ENCODE data around the gene ALOXE3. TPM values are rescaled to one million over a fixed set of nuclear protein-coding genes. Genes with fewer than 3 reads are reported as not detected.

The ALOXE3 gene
- total and polyA plus RNA-seq, 4 experiments from 2014 or later: 0.20 to 0.33 (median 0.32) TPM; not detected in 1

DNA sequence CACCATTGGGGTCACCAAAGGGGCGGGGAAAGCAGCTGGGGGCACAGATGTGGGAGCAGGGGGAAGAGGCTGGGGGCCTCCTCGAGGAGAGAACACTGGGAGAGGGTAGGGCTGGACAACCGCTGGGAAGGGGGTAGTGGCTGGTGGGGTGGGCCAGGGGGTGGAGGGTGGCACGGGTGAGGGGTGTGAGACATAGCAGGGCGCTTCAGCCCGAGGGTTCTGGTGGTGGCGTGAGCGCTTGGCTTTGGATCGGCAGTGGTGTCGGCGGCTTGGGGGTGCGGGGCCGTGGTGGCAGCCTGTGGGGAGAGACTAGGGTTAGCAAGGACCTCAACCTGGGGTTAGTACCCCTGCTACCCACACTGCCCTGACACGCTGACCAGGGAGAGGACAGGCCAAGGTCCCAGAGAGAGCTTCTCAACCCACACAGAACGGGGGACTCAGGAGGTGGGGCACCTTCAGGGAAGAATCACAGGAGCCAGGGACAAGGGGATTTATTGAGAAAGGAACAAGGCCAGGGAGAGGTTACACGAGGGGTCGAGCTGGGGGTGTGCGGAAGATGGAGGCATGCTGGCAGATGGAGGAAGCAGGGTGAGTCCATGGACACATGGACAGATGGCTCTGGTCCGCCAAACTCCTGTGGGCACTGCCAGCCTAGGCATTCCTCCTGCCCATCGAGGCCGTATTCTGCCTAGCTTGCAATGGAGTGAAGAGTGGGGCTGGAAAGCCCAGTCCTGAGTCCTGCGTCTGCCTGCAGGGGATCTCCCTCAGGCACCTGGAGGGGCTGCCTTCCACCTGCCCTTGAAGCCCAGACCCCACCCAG lies 25.5 kb upstream of the ALOXE3 start:
- Histone ChIP-seq H3K4me1 (ENCODE audit: insufficient read depth, low read length) (peaks cover 10% of the 10 kb centered on the region), H3K4me3 (ENCODE audit: low read length in 2 of 2) (no peak overlapping the region), H3K9me3 (ENCODE audit: control insufficient read depth in 1 of 2, low read length in 2 of 2) (no peaks in the 10 kb centered on the region), H3K36me3 (ENCODE audit: insufficient read depth, low read length) (peaks cover 81% of the 10 kb centered on the region), H3K27me3 (ENCODE audit: insufficient read depth, low read length) (no peaks in the 10 kb centered on the region), H3K27ac (ENCODE audit: low read depth, low read length) (no peak overlapping the region)
- peaks cover 3 to 8% (median 5%) of the 10 kb centered on the region in 4 donors for H3K4me1 Mint-ChIP-seq
- peak overlapping the region in 2 of 8 donors; percentile 58 to 65 for H3K4me3 Mint-ChIP-seq
- peaks cover 0 to 33% (median 0%) of the 10 kb centered on the region in 8 donors for H3K9me3 Mint-ChIP-seq
- H3K27ac Mint-ChIP-seq: peak overlapping the region; percentile 36 to 92 (median 73)
- H3K36me3 Mint-ChIP-seq: peaks cover 44 to 66% of the 10 kb centered on the region in 2 donors
- H3K27me3 Mint-ChIP-seq: no peaks in the 10 kb centered on the region
- intact Hi-C loops (cut with micrococcal nuclease): no loop called here
- CTCF ChIA-PET (ENCODE audit: partially characterized antibody): interaction anchor here (0.6 kb wide), 1 partner anchor 104 kb away, joined by 3 read pairs; the partner anchor contains the start of gene CTC1
- POLR2A ChIA-PET (ENCODE audit: partially characterized antibody): interaction anchor here (1.1 to 23.4 kb wide), 3 partner anchors 12 to 79 kb away, joined by 3 to 1074 read pairs (median 237); partner anchors contain the start of genes BORCS6, PER1, TMEM107 and VAMP2
- peak in 3 of 5 donors; percentile 27 to 41 (median 38) for DNase-seq

DNA sequence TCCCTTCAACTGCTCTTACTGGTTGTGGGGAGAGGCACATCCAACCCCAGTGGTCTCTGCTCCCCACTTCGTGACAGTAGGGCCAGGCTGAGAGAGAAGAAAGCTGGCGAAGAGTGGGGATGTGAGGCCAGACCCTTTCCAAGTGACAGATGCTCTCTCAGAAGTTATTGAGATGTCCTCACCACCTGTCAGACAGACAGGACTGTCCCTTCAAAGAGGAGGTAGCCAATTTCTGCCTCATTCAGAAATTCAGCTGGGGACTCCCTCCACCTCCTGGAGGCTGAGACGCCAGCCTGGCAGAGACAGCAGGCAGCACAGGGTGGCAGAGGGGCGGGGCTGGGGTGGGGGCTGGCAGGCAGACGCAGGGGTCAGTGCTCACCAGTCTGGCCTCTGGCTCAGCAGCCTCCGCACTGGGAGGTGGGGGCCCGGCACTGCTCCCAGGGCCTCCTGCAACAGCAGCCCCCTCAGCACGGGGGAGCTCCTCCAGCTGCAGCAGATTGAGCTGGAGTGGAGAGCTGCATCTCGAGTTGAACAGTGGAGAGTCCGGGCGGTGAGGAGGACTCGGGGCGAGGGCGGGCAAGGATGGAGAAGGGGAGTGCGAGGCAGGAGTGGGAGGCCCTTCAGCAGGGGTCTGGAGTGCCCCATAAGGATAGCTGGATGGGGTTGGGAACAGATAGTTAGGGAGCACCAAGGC lies 24.7 kb upstream of the ALOXE3 start:
- peak in 2 of 5 donors; percentile 22 to 28 for DNase-seq
- H3K9me3 ChIP-seq (ENCODE audit: control insufficient read depth in 1 of 2, low read length in 2 of 2): no peaks in the 10 kb centered on the region
- no peaks in the 10 kb centered on the region for H3K27me3 ChIP-seq (ENCODE audit: insufficient read depth, low read length)
- Mint-ChIP-seq H3K9me3 (peaks cover 0 to 26% (median 0%) of the 10 kb centered on the region in 8 donors), H3K36me3 (peaks cover 39 to 59% of the 10 kb centered on the region in 2 donors), H3K27me3 (no peaks in the 10 kb centered on the region), H3K27ac (peak overlapping the region in 4 of 7 donors; percentile 24 to 92 (median 63)), H3K4me3 (peak overlapping the region in 2 of 8 donors; percentile 25), H3K4me1 (peaks cover 3 to 8% (median 4%) of the 10 kb centered on the region in 4 donors)
- H3K4me3 ChIP-seq (ENCODE audit: low read length in 2 of 2): no peak overlapping the region
- peaks cover 15% of the 10 kb centered on the region for H3K4me1 ChIP-seq (ENCODE audit: insufficient read depth, low read length)
- ChIA-PET CTCF (ENCODE audit: partially characterized antibody) (interaction anchor here (0.6 to 6.2 kb wide), 2 partner anchors 13 to 105 kb away, joined by 3 to 93 read pairs; partner anchors contain the start of gene CTC1), POLR2A (ENCODE audit: partially characterized antibody) (interaction anchor here (1.1 to 23.4 kb wide), 3 partner anchors 13 to 80 kb away, joined by 3 to 1074 read pairs (median 237); partner anchors contain the start of genes BORCS6, PER1, TMEM107 and VAMP2)
- H3K27ac ChIP-seq (ENCODE audit: low read depth, low read length): no peak overlapping the region
- H3K36me3 ChIP-seq (ENCODE audit: insufficient read depth, low read length): peaks cover 73% of the 10 kb centered on the region
- intact Hi-C loops (cut with micrococcal nuclease): no loop called here

DNA sequence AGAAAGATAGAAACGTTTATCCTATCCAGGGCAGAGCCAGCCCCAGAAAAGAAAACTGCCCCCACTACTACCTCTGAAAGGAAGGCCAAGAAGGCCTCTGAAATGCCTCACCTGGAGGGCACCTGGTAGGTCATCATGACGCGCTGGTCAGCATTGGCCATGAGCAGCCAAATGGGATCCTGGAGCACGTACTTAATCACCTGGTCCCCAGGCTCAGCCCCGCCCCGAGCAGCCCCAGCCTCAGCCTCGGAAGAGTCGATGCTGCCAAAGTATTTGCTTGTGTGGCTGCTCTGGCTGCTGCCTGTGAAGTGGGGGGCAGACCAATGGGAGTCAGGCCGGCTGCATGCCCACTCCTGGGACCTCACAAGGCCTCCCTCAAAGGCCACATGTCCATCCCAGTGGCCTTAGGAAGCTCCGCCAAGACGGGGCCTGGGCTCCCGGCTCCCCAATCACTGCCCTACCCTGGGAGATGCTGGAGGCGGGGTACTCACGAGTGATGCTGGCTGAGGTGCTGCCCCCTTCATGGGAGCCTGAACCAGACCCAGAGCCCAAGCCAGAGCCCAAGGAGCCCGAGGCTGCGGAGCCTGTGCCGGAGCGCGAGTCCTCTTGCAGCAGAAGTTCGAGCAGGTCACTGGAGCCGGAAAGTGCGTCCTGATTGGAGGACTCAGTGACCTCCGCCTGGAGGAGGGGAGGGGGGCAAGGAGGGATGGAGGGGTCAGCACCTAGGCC lies 24.0 kb upstream of the ALOXE3 start:
- Histone ChIP-seq H3K36me3 (ENCODE audit: insufficient read depth, low read length) (peaks cover 66% of the 10 kb centered on the region), H3K4me3 (ENCODE audit: low read length in 2 of 2) (no peak overlapping the region), H3K27ac (ENCODE audit: low read depth, low read length) (no peak overlapping the region), H3K4me1 (ENCODE audit: insufficient read depth, low read length) (peaks cover 20% of the 10 kb centered on the region), H3K9me3 (ENCODE audit: control insufficient read depth in 1 of 2, low read length in 2 of 2) (no peaks in the 10 kb centered on the region), H3K27me3 (ENCODE audit: insufficient read depth, low read length) (no peaks in the 10 kb centered on the region)
- peak in 2 of 5 donors; percentile 14 to 26 for DNase-seq
- ChIA-PET POLR2A (ENCODE audit: partially characterized antibody) (interaction anchor here (2.0 to 23.4 kb wide), 6 partner anchors 14 to 105 kb away, joined by 7 to 1074 read pairs (median 64); partner anchors contain the start of genes BORCS6, CTC1, PER1 and TMEM107), CTCF (ENCODE audit: partially characterized antibody) (interaction anchor here (0.9 to 6.2 kb wide), 7 partner anchors 8 to 159 kb away, joined by 3 to 93 read pairs (median 5); partner anchors contain the start of gene ALOXE3)
- H3K36me3 Mint-ChIP-seq: peaks cover 34 to 54% of the 10 kb centered on the region in 2 donors
- intact Hi-C loops (cut with micrococcal nuclease): no loop called here
- peak overlapping the region in 6 of 7 donors; percentile 42 to 89 (median 76) for H3K27ac Mint-ChIP-seq
- H3K9me3 Mint-ChIP-seq: peaks cover 0 to 26% (median 0%) of the 10 kb centered on the region in 8 donors
- H3K27me3 Mint-ChIP-seq: no peaks in the 10 kb centered on the region
- peak overlapping the region in 1 of 8 donors; percentile 25 for H3K4me3 Mint-ChIP-seq
- H3K4me1 Mint-ChIP-seq: peaks cover 0 to 8% (median 3%) of the 10 kb centered on the region in 4 donors

DNA sequence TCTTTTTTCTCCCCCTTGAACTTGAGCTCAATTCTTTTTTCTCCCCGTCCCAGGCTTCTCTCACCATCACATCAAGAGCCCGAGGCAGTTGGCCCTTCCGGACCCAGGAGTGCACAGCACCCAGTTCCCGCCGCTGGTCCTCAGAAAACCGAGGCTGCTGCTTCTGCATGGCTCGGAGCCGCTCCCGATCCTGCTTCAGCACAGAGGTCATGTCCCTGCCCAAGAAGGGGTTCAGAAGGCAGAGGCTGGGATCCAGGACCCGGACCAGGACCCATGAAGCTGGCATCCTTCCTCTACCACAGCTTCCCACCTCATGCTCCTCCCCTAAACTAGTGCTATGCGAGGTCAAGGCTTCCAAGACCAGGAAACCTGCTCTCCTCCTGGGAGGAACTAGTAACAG lies 23.4 kb upstream of the ALOXE3 start:
- ChIA-PET CTCF (ENCODE audit: partially characterized antibody) (interaction anchor here (0.9 to 6.2 kb wide), 8 partner anchors 9 to 159 kb away, joined by 3 to 93 read pairs (median 5); partner anchors contain the start of genes ALOXE3 and SLC25A35), POLR2A (ENCODE audit: partially characterized antibody) (interaction anchor here (1.3 to 9.5 kb wide), 9 partner anchors 14 to 154 kb away, joined by 3 to 237 read pairs (median 28); partner anchors contain the start of genes BORCS6, CTC1, HES7 and PER1)
- DNase-seq: peak in 2 of 5 donors; percentile 22 to 25
- Histone ChIP-seq H3K4me1 (ENCODE audit: insufficient read depth, low read length) (peaks cover 20% of the 10 kb centered on the region), H3K9me3 (ENCODE audit: control insufficient read depth in 1 of 2, low read length in 2 of 2) (no peaks in the 10 kb centered on the region), H3K36me3 (ENCODE audit: insufficient read depth, low read length) (peaks cover 60% of the 10 kb centered on the region), H3K4me3 (ENCODE audit: low read length in 2 of 2) (no peak overlapping the region), H3K27ac (ENCODE audit: low read depth, low read length) (no peak overlapping the region), H3K27me3 (ENCODE audit: insufficient read depth, low read length) (no peaks in the 10 kb centered on the region)
- intact Hi-C loops (cut with micrococcal nuclease): no loop called here
- Mint-ChIP-seq H3K27me3 (no peaks in the 10 kb centered on the region), H3K4me1 (peaks cover 0 to 8% (median 2%) of the 10 kb centered on the region in 4 donors), H3K27ac (peak overlapping the region in 5 of 7 donors; percentile 35 to 88 (median 75)), H3K4me3 (peak overlapping the region in 2 of 8 donors; percentile 20 to 50), H3K36me3 (peaks cover 30 to 50% of the 10 kb centered on the region in 2 donors), H3K9me3 (peaks cover 0 to 20% (median 0%) of the 10 kb centered on the region in 8 donors)

DNA sequence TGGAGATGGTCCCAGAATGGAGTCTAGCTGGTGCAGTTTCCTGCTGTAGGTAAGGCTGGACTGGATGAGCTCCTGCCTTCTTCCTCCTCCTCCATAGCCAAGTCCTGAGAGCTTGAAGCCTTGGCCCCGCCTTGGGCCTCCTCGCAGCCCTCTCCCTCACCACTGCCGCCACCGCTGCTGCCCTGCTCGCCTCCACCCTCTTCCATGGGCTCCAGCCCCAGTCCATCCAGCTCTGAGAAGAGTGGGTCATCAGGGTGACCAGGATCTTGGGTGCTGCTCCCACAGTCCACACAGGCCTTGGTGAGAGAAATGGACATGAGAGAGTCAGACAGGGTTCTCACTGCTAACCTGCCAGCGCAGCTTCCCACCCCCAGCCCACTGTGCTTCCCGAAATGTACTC lies 22.7 kb upstream of the ALOXE3 start:
- Histone ChIP-seq H3K36me3 (ENCODE audit: insufficient read depth, low read length) (peaks cover 53% of the 10 kb centered on the region), H3K9me3 (ENCODE audit: control insufficient read depth in 1 of 2, low read length in 2 of 2) (no peaks in the 10 kb centered on the region), H3K27me3 (ENCODE audit: insufficient read depth, low read length) (no peaks in the 10 kb centered on the region), H3K4me1 (ENCODE audit: insufficient read depth, low read length) (peaks cover 20% of the 10 kb centered on the region), H3K4me3 (ENCODE audit: low read length in 2 of 2) (no peak overlapping the region), H3K27ac (ENCODE audit: low read depth, low read length) (no peak overlapping the region)
- Mint-ChIP-seq H3K9me3 (peaks cover 0 to 20% (median 0%) of the 10 kb centered on the region in 8 donors), H3K4me3 (peak overlapping the region in 2 of 8 donors; percentile 17 to 21), H3K36me3 (peaks cover 23 to 43% of the 10 kb centered on the region in 2 donors), H3K27ac (peak overlapping the region in 5 of 7 donors; percentile 1 to 88 (median 25)), H3K27me3 (no peaks in the 10 kb centered on the region), H3K4me1 (peaks cover 0 to 8% (median 3%) of the 10 kb centered on the region in 4 donors)
- CTCF ChIA-PET (ENCODE audit: partially characterized antibody): interaction anchor here (0.9 to 6.2 kb wide), 9 partner anchors 10 to 160 kb away, joined by 3 to 93 read pairs (median 5); partner anchors contain the start of genes ALOXE3 and SLC25A35
- POLR2A ChIA-PET (ENCODE audit: partially characterized antibody): interaction anchor here (1.0 to 9.5 kb wide), 12 partner anchors 14 to 154 kb away, joined by 3 to 237 read pairs (median 15); partner anchors contain the start of genes BORCS6, CTC1, HES7 and PER1
- peak in 2 of 5 donors; percentile 18 to 35 for DNase-seq
- intact Hi-C loops (cut with micrococcal nuclease): no loop called here

All from CD4-positive, alpha-beta memory T cell (primary cell).